Calu3 (cell line): Measurements from ENCODE around the gene LRRC2. TPM values are rescaled to one million over a fixed set of nuclear protein-coding genes. Genes with fewer than 3 reads are reported as not detected.

Experiments
- BruUV-seq: library from RNA; stranded (reverse); fragments of 400-500 nt; replicated peaks from 2 replicates; lab custom pipeline; 2021; lab: Mats Ljungman, UMichigan
- CTCF ChIA-PET: fragments of 300-600 bp; sonication (Branson Sonifier 250); formaldehyde crosslinking; loops from one replicate; lab custom pipeline; 2022; ENCODE audit warnings: antibody characterized with exemption; lab: Charles Lee
- DNase-seq: peaks from one replicate; pipeline ENCODE4 v3.0.0; 2022
- H3K27ac Mint-ChIP-seq: one replicate; pipeline ENCODE4 v1.8.0; 2022; ENCODE audit warnings: mixed read lengths; ENCODE audit not compliant: unreplicated experiment
- H3K27me3 Mint-ChIP-seq: one replicate; pipeline ENCODE4 v1.8.0; 2022; ENCODE audit warnings: mixed read lengths; ENCODE audit not compliant: unreplicated experiment
- H3K36me3 Mint-ChIP-seq: one replicate; pipeline ENCODE4 v1.8.0; 2022; ENCODE audit warnings: mild to moderate bottlenecking, moderate library complexity, mixed read lengths; ENCODE audit not compliant: insufficient read depth, unreplicated experiment
- H3K4me1 Mint-ChIP-seq: one replicate; pipeline ENCODE4 v1.8.0; 2022; ENCODE audit warnings: mild to moderate bottlenecking, low read depth, mixed read lengths; ENCODE audit not compliant: unreplicated experiment
- H3K4me3 Mint-ChIP-seq: one replicate; pipeline ENCODE4 v1.8.0; 2022; ENCODE audit warnings: mild to moderate bottlenecking, low read depth, moderate library complexity, mixed read lengths; ENCODE audit not compliant: unreplicated experiment
- H3K9me3 Mint-ChIP-seq: one replicate; pipeline ENCODE4 v1.8.0; 2022; ENCODE audit warnings: low read depth, mixed read lengths; ENCODE audit not compliant: unreplicated experiment
- CTCF ChIP-seq: fragments of 200-600 bp; IDR thresholded peaks from one replicate; pipeline ENCODE4 v1.8.0; 2022; ENCODE audit warnings: antibody characterized with exemption; ENCODE audit not compliant: unreplicated experiment
- intact Hi-C: fragments of 100-400 bp; cut with micrococcal nuclease; formaldehyde crosslinking; loops from one replicate; pipeline ENCODE4 v1.10.0; 2022; ENCODE audit not compliant: unreplicated experiment
- total RNA-seq: library from RNA; stranded (reverse); gene quantifications from 2 replicates; pipeline ENCODE4 v1.2.3, GENCODE V29; 2022

LRRC2 gene
- total RNA-seq, 1 experiment from 2014 or later: not detected

GRCh38 chr3:46466871-46467403 is 99.2 kb downstream of the LRRC2 start:
- Mint-ChIP-seq H3K9me3 (no peaks in the 10 kb centered on the region), H3K36me3 (no peaks in the 10 kb centered on the region), H3K27me3 (peaks cover 78% of the 10 kb centered on the region), H3K27ac (no peak overlapping the region), H3K4me3 (no peak overlapping the region), H3K4me1 (no peaks in the 10 kb centered on the region)
- no TSS peak for BruUV-seq
- TF ChIP-seq CTCF: no peak
- CTCF ChIA-PET: no interaction called here
- DNase-seq: no peak
- intact Hi-C loops: no loop called here

- BruUV-seq: no TSS peak
These were observed 99.8 kb downstream of the LRRC2 start for GRCh38 chr3:46466273-46466672.

More at GRCh38 chr3:46466273-46466672, 99.8 kb downstream of the LRRC2 start:
- H3K9me3 Mint-ChIP-seq: no peaks in the 10 kb centered on the region
- intact Hi-C loops: no loop called here
- CTCF ChIA-PET: no interaction called here
- H3K36me3 Mint-ChIP-seq: no peaks in the 10 kb centered on the region
- H3K4me1 Mint-ChIP-seq: no peaks in the 10 kb centered on the region
- DNase-seq: no peak
- H3K4me3 Mint-ChIP-seq: no peak overlapping the region
- no peak for TF ChIP-seq CTCF
- H3K27ac Mint-ChIP-seq: no peak overlapping the region
- peaks cover 78% of the 10 kb centered on the region for H3K27me3 Mint-ChIP-seq

Other genes with a start within 250 kb of the LRRC2 start
- gene CCR2, start 212.2 kb downstream of the LRRC2 start, total RNA-seq: not detected in 2 replicates
- gene CCR5, start 195.4 kb downstream of the LRRC2 start, total RNA-seq: not detected in 2 replicates
- gene CCRL2, start 159.0 kb downstream of the LRRC2 start, total RNA-seq: 0.54 TPM in 1 of 2 replicates, not detected in the other
- not detected in 2 replicates for gene LTF, start 101.4 kb downstream of the LRRC2 start, total RNA-seq
- not detected in 2 replicates for gene RTP3, start 68.3 kb downstream of the LRRC2 start, total RNA-seq
- not detected in 2 replicates for gene FAM240A, start 46.2 kb upstream of the LRRC2 start, total RNA-seq
- 39.6 and 46.7 TPM in 2 replicates for gene ALS2CL, start 127.4 kb upstream of the LRRC2 start, total RNA-seq
- 0.26 TPM in 1 of 2 replicates, not detected in the other for gene TMIE, start 135.1 kb upstream of the LRRC2 start, total RNA-seq
- gene PRSS50, start 151.6 kb upstream of the LRRC2 start, total RNA-seq: not detected in 2 replicates